Activated CD4-positive, alpha-beta T cell treated with anti-CD3 and anti-CD28 coated beads, Interleukin-2, amount 50 U/mL, for 48 hours (primary cell): Measurements from ENCODE around the gene TNFAIP3.

ENCODE experiments used
- DNase-seq, 2 experiments: peaks; one replicate each; pipeline ENCODE4 v3.0.0-alpha.2; 2020

The TNFAIP3 gene

GRCh38 chr6:137845460-137845859, 21.6 kb upstream of the TNFAIP3 start:
- no peak for DNase-seq

GRCh38 chr6:137846274-137846673, 20.8 kb upstream of the TNFAIP3 start:
- DNase-seq: no peak

- DNase-seq: no peak
These were observed 20.2 kb upstream of the TNFAIP3 start for GRCh38 chr6:137846772-137847313.

- DNase-seq: no peak
These were observed 19.3 kb upstream of the TNFAIP3 start for GRCh38 chr6:137847748-137848147.

GRCh38 chr6:137848672-137849071, 18.4 kb upstream of the TNFAIP3 start:
- DNase-seq: no peak

- peak in 1 of 2 experiments; percentile 48 for DNase-seq
These were observed 17.7 kb upstream of the TNFAIP3 start for GRCh38 chr6:137849181-137849980.

GRCh38 chr6:137849981-137850714, 16.9 kb upstream of the TNFAIP3 start:
- no peak for DNase-seq

- no peak for DNase-seq
These were observed 16.1 kb upstream of the TNFAIP3 start for GRCh38 chr6:137850816-137851602.

- no peak for DNase-seq
These were observed 15.4 kb upstream of the TNFAIP3 start for GRCh38 chr6:137851669-137852068.

- DNase-seq: no peak
These were observed 14.7 kb upstream of the TNFAIP3 start for GRCh38 chr6:137852346-137852745.

GRCh38 chr6:137852811-137853210, 14.2 kb upstream of the TNFAIP3 start:
- no peak for DNase-seq

GRCh38 chr6:137853569-137854213, 13.4 kb upstream of the TNFAIP3 start:
- no peak for DNase-seq

- no peak for DNase-seq
These were observed 10.7 kb upstream of the TNFAIP3 start for GRCh38 chr6:137856138-137856898.

- no peak for DNase-seq
These were observed 8.0 kb upstream of the TNFAIP3 start for GRCh38 chr6:137859025-137859424.

GRCh38 chr6:137860394-137861005, 6.6 kb upstream of the TNFAIP3 start:
- DNase-seq: no peak

- DNase-seq: no peak
These were observed 5.3 kb upstream of the TNFAIP3 start for GRCh38 chr6:137861550-137862337.

GRCh38 chr6:137862419-137863090, 4.5 kb upstream of the TNFAIP3 start:
- DNase-seq: no peak

- no peak for DNase-seq
These were observed 3.8 kb upstream of the TNFAIP3 start for GRCh38 chr6:137863091-137863797.

- DNase-seq: no peak
These were observed 2.1 kb upstream of the TNFAIP3 start for GRCh38 chr6:137864812-137865508.
